ENCODE results near the gene KRTAP10-1.
"Not testable (repeated sequence)": the region's sequence is repeated elsewhere in the genome, so short reads cannot be mapped to it uniquely, and the experiment has no call there.

The KRTAP10-1 gene

GRCh38 chr21:44539991-44540666, at the start of gene KRTAP10-1:
Gene KRTAP10-1 (minus strand): TSS chr21:44540195. CDS start chr21:44540150, 45 bp downstream.
- no peak for DNase-seq (ENCODE audit: low read depth)

- no peak for DNase-seq (ENCODE audit: low read depth)
These were observed 49.1 kb upstream of the KRTAP10-1 start for GRCh38 chr21:44589094-44589493.

GRCh38 chr21:44585892-44586291, 45.9 kb upstream of the KRTAP10-1 start:
- no peak for DNase-seq (ENCODE audit: low read depth)

- no peak for DNase-seq (ENCODE audit: low read depth)
These were observed 43.8 kb upstream of the KRTAP10-1 start for GRCh38 chr21:44583800-44584147.

- no peak for DNase-seq (ENCODE audit: low read depth)
These were observed 43.2 kb upstream of the KRTAP10-1 start for GRCh38 chr21:44583089-44583799.

- no peak for DNase-seq (ENCODE audit: low read depth)
These were observed 42.1 kb upstream of the KRTAP10-1 start for GRCh38 chr21:44582055-44582454.

GRCh38 chr21:44581158-44581557, 41.2 kb upstream of the KRTAP10-1 start:
- no peak for DNase-seq (ENCODE audit: low read depth)

- not testable (repeated sequence) for DNase-seq (ENCODE audit: low read depth)
These were observed 40.3 kb upstream of the KRTAP10-1 start, which contains the start of gene KRTAP10-5 for GRCh38 chr21:44580231-44580821. Gene KRTAP10-5 (minus strand): TSS chr21:44580604. CDS start chr21:44580578, 26 bp downstream.

GRCh38 chr21:44579833-44580144, 39.8 kb upstream of the KRTAP10-1 start:
- DNase-seq (ENCODE audit: low read depth), result no peak

GRCh38 chr21:44579056-44579832, 39.2 kb upstream of the KRTAP10-1 start:
- DNase-seq (ENCODE audit: low read depth), result no peak

- DNase-seq (ENCODE audit: low read depth), result no peak
These were observed 38.5 kb upstream of the KRTAP10-1 start for GRCh38 chr21:44578371-44579055.

- no peak for DNase-seq (ENCODE audit: low read depth)
These were observed 36.0 kb upstream of the KRTAP10-1 start for GRCh38 chr21:44576025-44576420.

GRCh38 chr21:44575307-44576024, 35.5 kb upstream of the KRTAP10-1 start:
- DNase-seq (ENCODE audit: low read depth), result no peak

- DNase-seq (ENCODE audit: low read depth), result no peak
These were observed 34.7 kb upstream of the KRTAP10-1 start for GRCh38 chr21:44574457-44575306.

GRCh38 chr21:44573630-44574456, 33.8 kb upstream of the KRTAP10-1 start, which contains the start of gene KRTAP10-4:
Gene KRTAP10-4 (plus strand): TSS chr21:44573729. CDS start chr21:44573759, 30 bp downstream.
- DNase-seq (ENCODE audit: low read depth), result not testable (repeated sequence)

- no peak for DNase-seq (ENCODE audit: low read depth)
These were observed 33.1 kb upstream of the KRTAP10-1 start for GRCh38 chr21:44572959-44573583.

- DNase-seq (ENCODE audit: low read depth), result no peak
These were observed 32.1 kb upstream of the KRTAP10-1 start for GRCh38 chr21:44571844-44572782.

GRCh38 chr21:44571296-44571695, 31.3 kb upstream of the KRTAP10-1 start:
- no peak for DNase-seq (ENCODE audit: low read depth)

Data from fibroblast of gingiva (primary cell).